Ectodermal cell (in vitro differentiated cells): ENCODE data around the gene SORCS2.

Experiments
- H3K27ac ChIP-seq: 2 replicates; pipeline ENCODE4 v1.7.0; 2013; ENCODE audit warnings: mild to moderate bottlenecking, low read depth, low read length; ENCODE audit not compliant: insufficient read depth, poor library complexity, severe bottlenecking
- H3K27me3 ChIP-seq: 2 replicates; pipeline ENCODE4 v1.7.0; 2013; ENCODE audit warnings: mild to moderate bottlenecking, low read length; ENCODE audit not compliant: insufficient read depth, control insufficient read depth, poor library complexity, severe bottlenecking
- H3K36me3 ChIP-seq: one replicate; pipeline ENCODE4 v1.7.0; 2013; ENCODE audit warnings: low read length; ENCODE audit not compliant: control insufficient read depth, insufficient read depth
- H3K4me1 ChIP-seq: one replicate; pipeline ENCODE4 v1.7.0; 2013; ENCODE audit warnings: low read length; ENCODE audit not compliant: control insufficient read depth, insufficient read depth
- H3K4me3 ChIP-seq: 2 replicates; pipeline ENCODE4 v1.7.0; 2013; ENCODE audit warnings: low read depth, low read length, control low read depth; ENCODE audit not compliant: insufficient read depth
- H3K9me3 ChIP-seq: 2 replicates; pipeline ENCODE4 v1.7.0; 2013; ENCODE audit warnings: mild to moderate bottlenecking, low read length, moderate library complexity; ENCODE audit not compliant: control insufficient read depth
- WGBS, 2 experiments: methylation state at CpG; one replicate each; pipeline ENCODE4 v1.1.7; 2013; ENCODE audit warnings: missing lambda C conversion rate in 2 of 2; 5-methylcytosine and 5-hydroxymethylcytosine counted together

The SORCS2 gene

DNA sequence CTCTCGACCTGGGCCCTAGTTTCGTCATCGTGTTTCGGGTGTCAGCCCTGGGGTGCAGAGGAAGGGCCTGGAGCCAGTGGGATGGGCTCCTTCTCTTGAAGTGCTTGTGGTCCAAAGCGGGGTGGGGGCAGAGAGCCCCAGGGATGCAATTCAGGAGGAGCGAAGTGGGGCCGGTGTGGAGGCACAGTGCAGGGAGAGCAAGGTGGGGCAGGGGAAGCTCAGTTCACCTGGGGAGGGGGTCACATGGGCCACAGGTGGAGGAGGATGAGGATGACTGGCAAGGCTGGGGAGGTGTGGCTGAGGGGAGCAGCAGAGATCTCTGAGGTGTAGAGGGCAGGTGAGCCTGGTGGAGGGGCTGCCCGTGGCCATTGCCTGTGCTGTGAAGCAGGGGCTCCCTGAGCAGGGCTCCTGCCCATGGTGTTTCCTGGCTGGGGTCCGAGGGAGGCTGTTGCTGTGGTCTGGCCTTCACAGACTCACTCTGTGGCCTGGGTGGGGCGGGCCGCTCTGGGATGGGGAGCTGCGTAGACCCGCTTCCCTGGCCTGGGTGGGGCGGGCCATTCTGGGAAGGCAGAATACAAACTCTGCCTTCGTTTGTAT lies 6.9 kb downstream of the SORCS2 start:
- Histone ChIP-seq H3K36me3 (no peaks in the 10 kb centered on the region), H3K4me1 (peaks cover 12% of the 10 kb centered on the region), H3K27me3 (peaks cover 9% of the 10 kb centered on the region), H3K27ac (no peak overlapping the region), H3K4me3 (no peak overlapping the region), H3K9me3 (no peaks in the 10 kb centered on the region)
- WGBS, 2 experiments: 91 to 93% methylated on average over 15 of the region's 15 CpGs

DNA sequence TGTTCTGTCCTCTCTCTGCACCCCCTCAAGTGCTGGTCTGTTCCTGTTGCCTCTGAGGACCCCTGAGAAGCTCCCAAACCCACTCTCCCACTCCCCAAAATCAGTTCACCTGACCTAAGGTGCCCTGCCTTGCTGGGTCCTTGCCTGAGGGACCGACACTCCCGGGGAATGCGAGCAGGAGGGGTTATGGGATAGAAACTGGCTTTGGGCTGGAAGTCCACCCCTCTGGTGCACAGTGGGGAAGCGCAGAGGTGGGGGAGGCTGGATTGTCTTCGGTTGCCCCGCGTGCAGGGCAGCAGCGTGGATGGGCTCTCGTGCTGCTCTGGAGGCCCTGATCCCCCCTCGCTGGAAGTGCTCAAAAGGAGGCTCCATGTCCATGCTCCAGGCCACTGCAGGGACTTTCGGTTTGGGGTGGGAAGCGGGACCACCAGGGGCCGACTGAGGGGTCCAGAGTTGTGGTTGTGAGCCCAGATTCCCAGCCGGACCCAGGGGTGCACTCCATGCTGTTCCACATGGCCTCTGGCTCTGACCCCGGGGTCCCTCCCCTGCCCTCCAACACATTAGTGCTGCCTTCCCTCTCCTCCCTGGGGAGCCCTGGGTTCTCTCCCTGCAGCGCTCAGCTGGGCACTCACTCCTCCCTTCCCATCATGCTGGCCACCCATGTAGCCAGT lies 7.6 kb downstream of the SORCS2 start:
- WGBS, 2 experiments: 78 to 84% methylated on average over 16 of the region's 16 CpGs
- Histone ChIP-seq H3K4me3 (no peak overlapping the region), H3K27me3 (peaks cover 3% of the 10 kb centered on the region), H3K27ac (no peak overlapping the region), H3K4me1 (peaks cover 9% of the 10 kb centered on the region), H3K36me3 (no peaks in the 10 kb centered on the region), H3K9me3 (no peaks in the 10 kb centered on the region)

DNA sequence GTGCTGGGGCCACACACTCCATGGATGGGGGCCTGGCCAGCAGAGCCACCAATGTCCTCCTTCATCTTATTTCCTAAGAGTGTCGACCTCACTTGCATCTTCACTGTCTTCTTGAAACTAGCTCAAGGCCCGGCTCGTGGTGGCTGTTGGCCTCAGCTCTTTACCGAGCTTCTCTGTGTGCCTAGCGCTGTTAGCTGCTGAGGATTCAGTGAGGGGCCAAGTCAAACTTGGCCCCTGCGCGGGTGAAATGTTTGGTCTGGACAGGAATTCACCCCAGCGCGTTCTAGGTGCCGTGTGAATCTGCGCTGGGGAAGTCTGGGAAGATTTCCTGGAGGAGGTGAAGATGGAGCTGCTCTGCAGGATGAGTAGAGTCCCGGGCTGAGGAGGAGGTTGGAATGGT lies 8.5 kb downstream of the SORCS2 start:
- no peak overlapping the region for H3K27ac ChIP-seq
- H3K4me3 ChIP-seq: no peak overlapping the region
- H3K9me3 ChIP-seq: no peaks in the 10 kb centered on the region
- no peaks in the 10 kb centered on the region for H3K36me3 ChIP-seq
- 94 to 96% methylated on average over 12 of the region's 12 CpGs for WGBS, 2 experiments
- H3K4me1 ChIP-seq: peaks cover 5% of the 10 kb centered on the region
- no peaks in the 10 kb centered on the region for H3K27me3 ChIP-seq

DNA sequence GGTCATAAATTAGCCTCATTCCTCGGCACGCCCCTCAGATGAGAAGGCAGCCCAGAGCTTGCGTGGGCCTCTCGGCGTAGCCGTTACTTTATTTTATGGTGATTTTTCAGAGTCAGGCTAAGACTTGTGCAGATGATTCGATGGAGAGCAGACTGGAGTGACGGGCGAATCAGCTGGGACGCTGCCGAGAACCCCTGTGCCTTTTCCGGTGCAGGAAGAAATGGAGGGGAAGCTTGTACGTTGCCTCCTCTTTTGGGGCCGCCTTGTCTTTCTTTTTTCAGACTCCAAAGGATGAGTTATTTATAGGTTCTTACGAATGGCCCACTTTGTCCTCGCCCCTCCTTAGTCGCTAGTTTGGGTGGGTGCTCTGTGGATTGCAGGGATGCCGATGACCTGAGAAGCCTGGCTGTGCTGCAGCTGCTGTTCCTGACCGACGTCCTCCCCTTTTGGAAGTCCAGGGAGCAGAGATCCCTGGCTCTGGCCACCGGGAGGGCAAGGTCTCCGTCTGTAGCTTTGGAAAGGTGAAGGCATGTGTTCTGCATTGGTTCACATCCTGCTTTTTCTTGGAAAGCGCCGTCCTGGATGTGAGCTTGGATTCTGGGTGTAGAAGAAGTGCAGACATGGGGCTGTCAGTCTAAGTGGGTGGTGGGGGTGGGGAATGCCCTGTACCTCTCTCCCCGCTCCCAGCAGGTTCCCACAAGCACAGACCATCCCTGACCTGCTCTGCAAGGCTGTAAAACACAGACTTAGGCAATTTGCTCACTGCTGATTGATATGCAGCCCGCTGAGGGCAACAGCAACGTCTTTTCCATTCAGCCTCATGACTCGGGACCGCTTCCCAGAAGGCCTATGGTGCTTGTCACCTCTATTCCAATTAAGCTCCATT lies 9.3 kb downstream of the SORCS2 start:
- WGBS, 2 experiments: 79 to 80% methylated on average over 29 of the region's 29 CpGs
- no peak overlapping the region for H3K4me3 ChIP-seq
- no peaks in the 10 kb centered on the region for H3K27me3 ChIP-seq
- H3K27ac ChIP-seq: no peak overlapping the region
- H3K36me3 ChIP-seq: no peaks in the 10 kb centered on the region
- H3K4me1 ChIP-seq: peaks cover 8% of the 10 kb centered on the region
- H3K9me3 ChIP-seq: no peaks in the 10 kb centered on the region

DNA sequence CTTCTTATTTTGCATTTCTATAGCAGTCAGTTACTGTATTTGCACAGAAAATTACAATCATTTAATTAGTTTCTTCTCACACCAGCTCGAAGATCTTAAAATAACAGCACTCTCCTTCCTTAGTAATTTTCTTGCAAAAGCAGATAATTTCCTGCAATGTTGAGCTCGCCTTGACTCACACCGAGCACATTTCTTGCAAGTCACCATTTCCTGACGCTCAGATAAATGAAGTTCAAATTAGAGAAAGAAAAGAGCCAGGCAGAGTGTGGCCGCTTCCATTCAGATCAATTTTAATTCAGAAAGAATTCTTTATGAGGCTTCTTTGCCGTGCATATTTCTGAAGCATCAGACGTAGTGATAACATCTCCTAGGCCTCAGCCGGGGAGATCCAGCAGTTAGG lies 10.1 kb downstream of the SORCS2 start:
- H3K27ac ChIP-seq: no peak overlapping the region

DNA sequence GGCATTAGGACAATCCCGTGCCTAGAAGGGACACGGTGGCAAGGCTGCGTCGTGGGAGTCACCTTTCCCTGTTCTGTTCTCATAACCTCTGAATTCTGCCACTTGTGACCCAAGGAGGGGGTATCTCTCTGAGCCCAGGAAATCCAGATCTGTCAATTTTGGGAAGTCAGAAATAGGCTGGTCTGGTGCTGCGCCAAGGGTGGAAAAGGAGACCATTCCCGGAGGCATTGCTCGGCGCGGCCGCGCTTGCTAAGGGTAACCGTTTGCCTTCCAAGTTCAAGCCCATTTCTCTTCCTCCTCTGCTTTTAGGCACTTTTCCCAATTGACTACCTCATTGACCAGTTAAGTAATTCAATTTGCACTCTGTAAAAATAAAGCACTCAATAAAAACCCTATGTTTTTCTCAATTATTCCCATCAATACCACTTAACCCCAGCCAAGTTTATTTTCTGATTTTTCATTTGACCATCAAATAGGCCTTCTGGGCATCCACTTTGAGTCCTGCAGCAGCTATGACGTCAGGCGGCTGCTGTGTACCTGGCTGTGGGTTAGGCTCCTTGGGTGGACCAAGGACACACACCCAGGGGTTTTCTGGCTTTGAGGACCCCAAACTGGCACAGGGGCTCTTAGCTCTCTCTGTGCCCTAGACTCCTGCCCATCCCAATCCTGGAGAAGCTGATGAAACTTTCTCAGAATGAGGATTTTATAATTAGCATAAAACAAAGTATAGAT lies 12.5 kb downstream of the SORCS2 start:
- Histone ChIP-seq H3K27ac (no peak overlapping the region), H3K9me3 (no peaks in the 10 kb centered on the region), H3K27me3 (no peaks in the 10 kb centered on the region), H3K4me1 (peaks cover 12% of the 10 kb centered on the region), H3K36me3 (no peaks in the 10 kb centered on the region), H3K4me3 (no peak overlapping the region)
- 95% methylated on average over 14 of the region's 14 CpGs for WGBS, 2 experiments

More for the DNA sequence above, 10.1 kb downstream of the SORCS2 start:
- WGBS, 2 experiments: 81 to 85% methylated on average over 8 of the region's 8 CpGs
- H3K4me1 ChIP-seq: peaks cover 14% of the 10 kb centered on the region
- H3K4me3 ChIP-seq: no peak overlapping the region
- no peaks in the 10 kb centered on the region for H3K9me3 ChIP-seq
- no peaks in the 10 kb centered on the region for H3K36me3 ChIP-seq
- H3K27me3 ChIP-seq: no peaks in the 10 kb centered on the region

DNA sequence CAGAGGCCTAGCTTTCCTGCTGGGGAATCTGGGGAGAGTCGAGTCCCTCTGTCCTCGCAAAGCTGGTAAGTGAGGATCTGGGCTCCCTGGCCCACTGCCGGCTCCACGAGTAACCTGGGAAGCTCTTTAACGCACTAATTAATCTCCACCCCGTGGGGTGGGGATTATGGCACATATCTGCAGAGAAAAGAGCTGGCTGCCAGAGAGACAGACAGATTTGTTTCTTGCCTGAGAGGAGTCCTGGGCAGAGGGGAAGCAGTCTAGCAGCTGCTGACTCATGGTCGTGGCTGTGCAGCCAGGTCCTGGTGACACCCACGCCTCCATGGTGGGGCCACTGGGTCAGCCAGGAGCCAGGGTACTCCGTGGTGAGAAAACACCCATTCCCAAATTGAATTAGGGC lies 14.0 kb downstream of the SORCS2 start:
- Histone ChIP-seq H3K9me3 (no peaks in the 10 kb centered on the region), H3K36me3 (no peaks in the 10 kb centered on the region), H3K4me1 (peaks cover 12% of the 10 kb centered on the region), H3K27ac (peak overlapping the region; percentile 32), H3K4me3 (no peak overlapping the region), H3K27me3 (no peaks in the 10 kb centered on the region)
- 52 to 58% methylated on average over 9 of the region's 9 CpGs for WGBS, 2 experiments

DNA sequence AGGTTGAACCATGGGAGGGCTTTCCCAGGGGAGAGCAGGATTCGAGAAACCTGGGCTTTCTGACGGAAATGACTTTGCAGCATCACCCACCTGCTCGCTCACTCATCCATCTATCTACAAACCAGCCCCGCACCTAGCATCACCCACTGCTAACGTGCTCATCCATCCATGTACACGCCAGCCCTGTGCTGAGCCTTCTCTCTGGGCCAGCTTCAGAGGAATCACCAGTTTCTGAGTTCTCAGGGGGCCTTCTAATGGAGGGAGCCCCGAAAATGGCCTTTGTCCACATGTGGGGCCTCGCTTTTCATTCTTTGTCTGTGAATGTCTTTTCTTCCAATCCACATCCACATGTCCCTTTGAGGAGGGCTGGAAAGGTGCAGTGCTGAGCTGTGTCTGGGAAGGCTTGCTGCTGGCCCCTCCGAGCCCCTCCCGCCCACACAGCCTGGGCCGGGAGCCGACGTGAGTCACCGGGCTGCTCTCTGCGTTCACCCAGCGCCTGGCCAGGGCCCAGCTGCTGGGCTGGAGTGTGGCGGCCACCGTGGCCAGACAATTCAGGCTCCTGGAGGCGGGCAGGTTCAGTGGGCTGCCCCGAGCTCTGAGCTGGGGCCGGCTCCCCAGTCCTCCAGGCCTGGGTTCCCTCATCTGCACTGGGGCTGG lies 14.7 kb downstream of the SORCS2 start:
- H3K4me3 ChIP-seq: no peak overlapping the region
- H3K36me3 ChIP-seq: no peaks in the 10 kb centered on the region
- H3K27ac ChIP-seq: no peak overlapping the region
- no peaks in the 10 kb centered on the region for H3K27me3 ChIP-seq
- H3K4me1 ChIP-seq: peaks cover 12% of the 10 kb centered on the region
- H3K9me3 ChIP-seq: no peaks in the 10 kb centered on the region
- 52 to 53% methylated on average over 21 of the region's 21 CpGs for WGBS, 2 experiments

DNA sequence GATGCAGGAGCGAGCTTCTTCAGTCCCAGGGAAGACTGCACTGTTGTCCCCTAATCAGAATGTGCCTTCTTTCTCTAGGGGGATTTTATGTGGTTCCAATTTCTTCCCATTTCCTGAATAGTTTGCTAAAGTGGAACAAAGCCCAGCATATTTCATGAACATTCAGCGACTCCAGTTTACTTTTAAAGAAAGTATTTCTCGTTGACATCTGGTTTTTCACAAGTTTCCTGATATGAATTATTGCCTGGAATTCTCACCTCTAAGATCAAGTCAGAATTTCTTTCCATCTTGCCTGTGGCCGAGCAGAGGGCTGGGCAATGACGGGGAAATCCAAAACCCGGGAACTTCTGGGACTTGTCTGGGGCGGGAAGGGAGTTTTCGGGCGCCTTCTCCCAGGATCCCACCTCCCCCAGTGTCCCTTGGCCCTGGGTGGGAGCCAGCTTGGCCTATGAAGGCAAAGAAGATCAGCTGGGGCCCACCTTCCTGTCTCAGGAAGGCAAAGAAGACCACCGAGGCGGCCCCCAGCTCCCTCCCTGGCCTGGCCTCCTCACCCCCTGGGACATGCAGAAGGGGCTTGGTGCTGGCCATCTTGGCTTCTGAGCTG lies 15.4 kb downstream of the SORCS2 start:
- no peaks in the 10 kb centered on the region for H3K9me3 ChIP-seq
- H3K27me3 ChIP-seq: no peaks in the 10 kb centered on the region
- peaks cover 12% of the 10 kb centered on the region for H3K4me1 ChIP-seq
- H3K36me3 ChIP-seq: no peaks in the 10 kb centered on the region
- no peak overlapping the region for H3K4me3 ChIP-seq
- no peak overlapping the region for H3K27ac ChIP-seq
- 86 to 90% methylated on average over 11 of the region's 11 CpGs for WGBS, 2 experiments
